KOPT-K1 (cell line): ENCODE results near the gene ZMYND10.
A peak's percentile ranks its signal among the peaks of the same experiment; 100 is the strongest.

Experiments used
- H3K27ac ChIP-seq: fragments of 200-600 bp; sonication (generic); 2 replicates; pipeline ENCODE4 v1.5.1; 2016; ENCODE audit warnings: antibody characterized with exemption, mild to moderate bottlenecking, low read depth, low read length; ENCODE audit not compliant: poor library complexity, severe bottlenecking
- H3K36me3 ChIP-seq: fragments of 200-600 bp; sonication (generic); 2 replicates; pipeline ENCODE4 v1.5.1; 2017; ENCODE audit warnings: antibody characterized with exemption, mild to moderate bottlenecking, low read length, moderate library complexity; ENCODE audit not compliant: insufficient read depth
- H3K9me3 ChIP-seq: fragments of 200-600 bp; sonication (generic); 2 replicates; pipeline ENCODE4 v1.5.1; 2017; ENCODE audit warnings: antibody characterized with exemption, low read length, mild to moderate bottlenecking; ENCODE audit not compliant: insufficient read depth, poor library complexity, severe bottlenecking

Gene ZMYND10

GRCh38 chr3:50357481-50357880, 11.9 kb upstream of the ZMYND10 start:
- peaks cover 56% of the 10 kb centered on the region for H3K36me3 ChIP-seq
- H3K27ac ChIP-seq = peak overlapping the region; percentile 1
- H3K9me3 ChIP-seq = no peaks in the 10 kb centered on the region

- Histone ChIP-seq H3K36me3 (peaks cover 64% of the 10 kb centered on the region), H3K27ac (no peak overlapping the region), H3K9me3 (no peaks in the 10 kb centered on the region)
Measured at GRCh38 chr3:50356553-50356952, 11.0 kb upstream of the ZMYND10 start.

GRCh38 chr3:50355829-50356552, 10.5 kb upstream of the ZMYND10 start:
- no peaks in the 10 kb centered on the region for H3K9me3 ChIP-seq
- peaks cover 64% of the 10 kb centered on the region for H3K36me3 ChIP-seq
- no peak overlapping the region for H3K27ac ChIP-seq

GRCh38 chr3:50354850-50355249, 9.3 kb upstream of the ZMYND10 start:
- no peaks in the 10 kb centered on the region for H3K9me3 ChIP-seq
- peaks cover 64% of the 10 kb centered on the region for H3K36me3 ChIP-seq
- H3K27ac ChIP-seq = no peak overlapping the region

GRCh38 chr3:50354186-50354764, 8.7 kb upstream of the ZMYND10 start:
- no peaks in the 10 kb centered on the region for H3K9me3 ChIP-seq
- peaks cover 68% of the 10 kb centered on the region for H3K36me3 ChIP-seq
- H3K27ac ChIP-seq = no peak overlapping the region

GRCh38 chr3:50353245-50354004, 7.9 kb upstream of the ZMYND10 start:
- Histone ChIP-seq H3K27ac (no peak overlapping the region), H3K9me3 (no peaks in the 10 kb centered on the region), H3K36me3 (peaks cover 75% of the 10 kb centered on the region)

GRCh38 chr3:50352781-50353180, 7.2 kb upstream of the ZMYND10 start:
- peaks cover 78% of the 10 kb centered on the region for H3K36me3 ChIP-seq
- H3K9me3 ChIP-seq = no peaks in the 10 kb centered on the region
- no peak overlapping the region for H3K27ac ChIP-seq

GRCh38 chr3:50351323-50351697, 5.8 kb upstream of the ZMYND10 start:
- no peaks in the 10 kb centered on the region for H3K9me3 ChIP-seq
- H3K36me3 ChIP-seq = peaks cover 69% of the 10 kb centered on the region
- H3K27ac ChIP-seq = peak overlapping the region; percentile 78

- Histone ChIP-seq H3K36me3 (peaks cover 63% of the 10 kb centered on the region), H3K9me3 (no peaks in the 10 kb centered on the region), H3K27ac (peak within 1 kb of the TSS; percentile 78)
Measured at GRCh38 chr3:50350527-50351322, 5.2 kb upstream of the ZMYND10 start, which contains the start of the genes CYB561D2 and NPRL2. CYB561D2 (plus strand) TSS chr3:50350862; CDS start chr3:50351434, 572 bp downstream. NPRL2 (minus strand) TSS chr3:50350775; CDS start chr3:50350652, 123 bp downstream.

- H3K36me3 ChIP-seq = peaks cover 57% of the 10 kb centered on the region
- H3K27ac ChIP-seq = peak overlapping the region; percentile 78
- no peaks in the 10 kb centered on the region for H3K9me3 ChIP-seq
Measured at GRCh38 chr3:50350213-50350526, 4.6 kb upstream of the ZMYND10 start.

GRCh38 chr3:50347187-50347813, 1.8 kb upstream of the ZMYND10 start:
- Histone ChIP-seq H3K27ac (no peak overlapping the region), H3K9me3 (no peaks in the 10 kb centered on the region), H3K36me3 (peaks cover 29% of the 10 kb centered on the region)

GRCh38 chr3:50345008-50345407, 524 bp downstream of the ZMYND10 start:
- H3K36me3 ChIP-seq = peaks cover 22% of the 10 kb centered on the region

GRCh38 chr3:50342813-50343633, 2.5 kb downstream of the ZMYND10 start:
- H3K27ac ChIP-seq = no peak overlapping the region
- H3K36me3 ChIP-seq = peaks cover 8% of the 10 kb centered on the region; the same call in 1 of the 2 replicates

More at GRCh38 chr3:50345008-50345407, 524 bp downstream of the ZMYND10 start:
- no peak overlapping the region for H3K27ac ChIP-seq
- no peaks in the 10 kb centered on the region for H3K9me3 ChIP-seq

More at GRCh38 chr3:50342813-50343633, 2.5 kb downstream of the ZMYND10 start:
- no peaks in the 10 kb centered on the region for H3K9me3 ChIP-seq
